ENCODE measurements around the gene DNAJC3. TPM values are rescaled to one million over a fixed set of nuclear protein-coding genes. Genes with fewer than 3 reads are reported as not detected.

The DNAJC3 gene
- polyA plus RNA-seq, 1 of the 3 experiments (the other 2 are of a cell fraction): 5.8 TPM

GRCh38 chr13:95787356-95788099, 110.6 kb downstream of the DNAJC3 start:
- H3K9ac ChIP-seq: no peak overlapping the region
- TF ChIP-seq RXRA (IDR thresholded peaks at IDR 0.05; ENCODE audit: borderline replicate concordance, low read depth) (no peak), USF2 (IDR thresholded peaks at IDR 0.05; ENCODE audit: borderline replicate concordance, low read depth, low read length) (no peak), POLR2AphosphoS5 (IDR thresholded peaks at IDR 0.05; ENCODE audit: low read depth, low read length) (no peak), CTCF (IDR thresholded peaks at IDR 0.05) (no peak), ZBTB33 (IDR thresholded peaks at IDR 0.05; ENCODE audit: borderline replicate concordance, low read depth) (no peak), RAD21 (IDR thresholded peaks at IDR 0.05; ENCODE audit: low read length) (no peak), FOXJ3 (CRISPR knock-in tag; IDR thresholded peaks at IDR 0.05) (no peak), FOXM1 (IDR thresholded peaks at IDR 0.05; ENCODE audit: low read depth) (no peak), TEAD4 (IDR thresholded peaks at IDR 0.05; ENCODE audit: borderline replicate concordance, insufficient read depth) (no peak), NRF1 (IDR thresholded peaks at IDR 0.05; ENCODE audit: low read depth, low read length) (no peak), TAF1 (IDR thresholded peaks at IDR 0.05; ENCODE audit: borderline replicate concordance, low read depth, low read length) (no peak), CHD2 (IDR thresholded peaks at IDR 0.05; ENCODE audit: low read length, partially characterized antibody) (no peak), FOSL2 (IDR thresholded peaks at IDR 0.05; ENCODE audit: borderline replicate concordance, low read depth) (no peak), RCOR1 (IDR thresholded peaks at IDR 0.05; ENCODE audit: low read length) (no peak), EP300 (IDR thresholded peaks at IDR 0.05; ENCODE audit: borderline replicate concordance in 1 of 2, low read depth in 1 of 2, low read length in 1 of 2) (no peak)
- H3K4me1 ChIP-seq (ENCODE audit: control insufficient read depth in 1 of 2, insufficient read depth in 2 of 2, low read depth in 1 of 2, low read length in 1 of 2): peaks cover 6 to 8% of the 10 kb centered on the region in 2 experiments; a peak in 3 of 4 replicates
- no peak overlapping the region for H3K4me3 ChIP-seq (ENCODE audit: low read depth in 2 of 2, low read length in 1 of 2)
- H3F3A ChIP-seq (replicated peaks; ENCODE audit: insufficient read depth): peaks cover 7% of the 10 kb centered on the region
- peaks cover 3% of the 10 kb centered on the region; the same call in 1 of the 2 replicates for H3K79me2 ChIP-seq (ENCODE audit: insufficient read depth)
- H3K9me2 ChIP-seq: no peaks in the 10 kb centered on the region
- no peaks in the 10 kb centered on the region for H4K20me1 ChIP-seq (ENCODE audit: insufficient read depth)
- H3K27me3 ChIP-seq (ENCODE audit: insufficient read depth): no peaks in the 10 kb centered on the region
- H3K4me2 ChIP-seq: no peak overlapping the region
- H3K27ac ChIP-seq (ENCODE audit: low read depth in 2 of 2, low read length in 1 of 2): no peak overlapping the region
- CTCF ChIA-PET: interaction anchor here (1.9 to 2.9 kb wide), 2 partner anchors 46 to 163 kb away, joined by 5 to 9 read pairs; no protein-coding TSS in a partner anchor
- POLR2A ChIA-PET: no interaction called here
- DNase-seq: no peak
- peaks cover 27 to 28% of the 10 kb centered on the region in 2 experiments for H3K36me3 ChIP-seq (replicated peaks in 1 of 2; ENCODE audit: control insufficient read depth in 1 of 2, insufficient read depth in 2 of 2, low read length in 1 of 2)
- no peak overlapping the region for H2AFZ ChIP-seq (ENCODE audit: low read depth)
- no peaks in the 10 kb centered on the region for H3K9me3 ChIP-seq
- 79% methylated on average over 1 of the region's 1 CpG for WGBS (ENCODE audit: low lambda C conversion rate)
